IPS DF 4.7 (cell line): ENCODE data around the gene GALNT2.

Source experiments
- DNase-seq: peaks from one replicate; pipeline ENCODE4 v3.0.0-alpha.2; 2013; ENCODE audit warnings: low spot score; ENCODE audit errors: extremely low read depth

Gene GALNT2

DNA sequence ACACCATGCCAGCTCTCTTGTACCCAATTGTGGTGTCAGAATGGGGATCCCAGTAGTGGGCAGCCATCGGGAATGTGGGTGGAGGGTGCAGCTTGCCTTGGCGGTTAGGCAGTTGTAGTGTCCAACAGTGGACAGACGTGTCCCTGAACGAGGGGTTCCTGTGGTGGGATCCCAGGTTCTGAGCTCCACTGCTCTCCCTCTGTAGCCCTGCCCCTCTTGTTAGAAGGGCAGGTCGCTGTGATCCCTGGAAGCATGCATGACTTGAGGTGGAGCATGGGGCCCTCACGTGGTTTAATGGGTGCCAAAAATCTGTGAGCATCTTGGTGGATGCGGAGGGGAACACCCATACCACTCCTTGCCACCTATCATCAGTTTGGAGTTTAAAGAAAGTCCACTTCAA is 4.3 kb downstream of the GALNT2 start:
- DNase-seq = no peak

DNA sequence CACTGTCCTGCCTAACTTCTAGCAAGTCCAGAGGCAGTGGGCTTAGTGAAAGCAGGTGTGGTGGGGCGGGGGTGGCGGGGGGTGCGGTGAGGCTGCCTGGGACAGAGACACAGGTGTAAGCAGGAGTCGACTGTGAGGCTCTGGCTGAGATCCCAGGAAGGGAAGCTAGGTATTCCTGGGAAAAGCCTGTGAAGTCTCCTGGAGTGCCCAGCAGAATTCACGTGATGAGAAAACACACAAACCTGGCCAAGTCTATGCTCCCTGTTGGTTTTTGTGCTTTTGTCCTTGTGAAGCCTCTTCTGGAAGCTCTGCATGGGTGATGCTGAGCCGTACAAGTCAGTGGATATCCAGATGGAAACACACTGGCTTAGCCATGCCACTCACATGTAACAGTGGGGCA is 5.3 kb downstream of the GALNT2 start:
- no peak for DNase-seq

DNA sequence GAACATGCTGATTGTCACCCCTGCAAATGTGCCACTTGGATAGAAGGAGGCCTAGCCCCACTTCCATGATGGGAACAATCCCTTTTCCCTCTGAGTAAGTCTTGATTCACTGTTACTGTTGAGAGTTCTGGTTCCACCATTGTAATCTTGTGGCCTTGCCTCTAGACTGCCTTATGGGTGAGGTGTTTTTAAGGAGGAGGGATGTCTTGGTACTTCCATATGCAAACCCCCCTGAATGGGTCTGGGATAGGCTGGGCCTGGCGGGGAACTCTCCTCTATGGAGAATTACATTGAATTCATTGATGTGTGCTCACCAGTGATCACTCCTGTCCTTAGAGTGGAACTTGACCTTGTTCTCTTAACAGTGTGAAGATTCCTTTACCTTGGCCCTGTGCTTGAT is 5.8 kb downstream of the GALNT2 start:
- DNase-seq = no peak

DNA sequence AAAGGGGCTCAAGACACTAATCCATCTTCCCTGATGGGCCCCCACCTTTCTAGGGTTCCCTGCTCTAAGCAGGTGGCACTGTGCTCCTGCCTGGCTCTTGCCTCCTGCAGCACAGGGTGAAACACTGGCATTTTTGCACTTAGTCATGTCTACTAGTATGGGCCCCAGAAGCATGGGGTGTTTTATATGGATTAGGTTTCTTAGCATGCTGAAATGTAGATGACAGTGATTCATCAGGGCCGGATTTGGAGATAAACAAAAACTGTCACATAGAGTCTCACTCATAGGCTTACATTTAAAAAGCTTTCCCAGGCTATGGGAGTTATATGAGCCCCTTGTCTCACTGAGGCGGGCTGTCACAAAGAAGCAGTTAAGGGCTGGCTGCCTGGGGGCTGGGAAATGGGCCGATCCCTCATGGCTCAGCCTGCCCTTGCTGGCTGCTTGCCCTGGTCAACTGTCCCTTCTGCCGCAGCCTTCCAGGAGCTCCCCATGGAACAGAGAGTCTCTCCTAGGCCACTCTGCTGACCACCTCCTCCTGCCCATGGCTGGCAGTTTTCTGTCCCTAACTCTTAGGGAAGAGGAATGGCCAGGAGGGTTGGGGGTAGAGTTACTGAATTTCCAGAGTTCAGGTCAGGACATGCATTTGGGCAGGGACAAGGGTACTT is 6.5 kb downstream of the GALNT2 start:
- DNase-seq = no peak

DNA sequence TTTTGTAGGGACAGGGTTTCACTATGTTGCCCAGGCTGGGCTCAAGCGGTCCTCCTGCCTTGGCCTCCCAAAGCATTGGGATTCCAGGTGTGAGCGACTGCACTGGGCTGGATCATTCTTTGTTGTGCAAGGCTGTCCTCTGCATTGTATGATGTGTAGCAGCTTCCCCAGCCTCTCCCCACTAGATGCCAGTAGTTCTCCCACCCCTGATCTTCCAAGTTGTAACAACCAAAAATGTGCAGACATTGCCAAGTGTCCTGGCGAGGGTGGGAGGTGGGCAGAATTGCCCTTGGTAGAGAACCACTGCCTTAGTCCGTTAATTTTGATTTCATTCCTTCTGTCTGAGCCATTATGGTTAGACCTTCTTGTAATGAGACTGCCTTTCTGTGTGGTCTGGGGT is 7.2 kb downstream of the GALNT2 start:
- no peak for DNase-seq

DNA sequence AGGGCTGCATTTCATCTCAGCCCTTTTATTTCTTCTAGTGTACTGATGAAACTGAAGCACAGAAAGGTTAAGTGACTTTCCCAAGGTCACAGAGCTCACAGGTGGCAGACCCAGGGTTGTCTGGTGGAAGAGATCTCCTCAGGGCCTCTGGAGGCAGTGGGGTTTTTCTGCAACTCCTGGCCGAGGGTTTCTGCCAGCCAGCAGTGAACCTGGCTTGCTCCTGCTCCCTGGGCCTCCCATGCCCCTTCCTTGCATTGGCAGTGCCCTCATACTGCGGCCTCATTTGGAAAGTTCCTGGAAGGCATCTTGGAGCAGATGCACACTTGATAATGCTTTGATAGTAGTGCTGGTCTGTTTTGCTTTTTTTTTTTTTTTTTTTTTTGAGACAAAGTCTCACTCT is 7.7 kb downstream of the GALNT2 start:
- DNase-seq = no peak

DNA sequence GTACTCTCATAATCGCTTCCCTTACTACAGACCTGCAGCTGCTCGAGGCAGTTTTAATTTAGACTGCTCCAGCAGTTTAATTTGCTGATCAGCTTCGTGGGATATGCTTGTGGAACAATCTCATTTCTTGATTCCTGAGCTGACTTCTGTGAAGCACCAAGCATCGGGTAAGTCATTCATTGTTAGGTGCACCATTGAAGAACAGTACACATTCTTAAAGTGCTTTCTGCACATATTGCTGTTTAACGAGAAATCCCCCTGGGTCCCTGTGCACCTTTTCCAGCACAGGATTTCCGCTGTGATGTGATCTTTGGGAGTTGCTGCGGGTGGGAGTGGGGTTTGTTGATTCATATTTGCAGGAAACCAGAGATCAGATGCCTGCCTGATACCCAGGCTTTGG is 9.1 kb downstream of the GALNT2 start:
- no peak for DNase-seq

DNA sequence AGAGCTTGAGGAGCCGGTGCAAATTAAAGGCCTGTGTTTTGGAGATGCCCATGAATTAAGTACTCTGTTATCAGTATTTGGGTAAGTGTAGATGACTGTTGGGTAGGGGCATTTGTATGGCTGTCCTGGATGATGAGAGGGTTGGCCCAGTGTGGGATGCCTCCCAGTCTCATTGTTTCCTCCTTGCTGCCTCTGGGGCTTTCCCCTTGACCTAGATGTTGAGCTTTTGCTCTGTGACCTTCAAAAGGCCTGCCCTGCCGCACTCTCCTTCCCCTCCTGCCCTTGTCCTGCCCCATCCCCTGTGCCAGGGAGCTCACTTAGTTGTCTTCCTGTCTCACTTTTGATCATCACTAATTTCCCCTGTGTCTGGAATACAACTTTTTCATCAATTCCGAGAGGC is 10.0 kb downstream of the GALNT2 start:
- DNase-seq = no peak

DNA sequence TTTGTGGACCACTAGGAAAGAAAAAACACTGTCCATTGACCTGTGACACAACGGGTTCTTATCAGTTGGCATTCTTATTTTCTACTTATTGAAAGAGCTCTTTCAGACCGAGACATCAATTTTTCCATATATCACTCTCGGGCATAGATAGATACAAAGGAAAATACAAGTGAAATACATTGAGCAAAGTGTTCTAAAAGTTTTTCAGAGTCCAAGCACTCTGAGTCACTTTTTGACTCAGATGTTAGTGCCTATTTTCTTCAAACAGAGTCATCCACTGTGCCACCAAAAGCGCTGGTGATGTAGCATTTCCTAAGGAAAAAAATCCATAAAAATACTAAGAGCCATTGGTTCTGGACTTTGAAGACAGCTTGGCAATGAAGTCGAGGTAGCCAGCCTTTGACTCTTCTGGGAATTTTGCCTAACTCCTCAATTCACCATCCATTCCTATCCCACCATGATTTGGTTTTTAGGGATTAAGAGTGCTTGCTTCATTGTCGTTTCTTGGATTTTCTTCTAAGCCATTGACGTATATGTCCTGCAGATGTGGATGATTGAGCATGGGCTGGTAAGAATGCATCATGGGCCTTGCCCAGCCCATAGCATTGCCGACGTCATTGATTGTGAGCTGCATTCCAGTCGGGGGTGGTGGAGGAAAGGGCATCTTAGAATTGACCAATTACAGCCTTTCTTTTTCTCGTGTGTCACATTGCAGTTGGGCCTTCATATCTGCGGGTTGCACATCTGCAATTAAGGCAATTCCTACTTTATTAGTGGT is 10.6 kb downstream of the GALNT2 start:
- DNase-seq = no peak

DNA sequence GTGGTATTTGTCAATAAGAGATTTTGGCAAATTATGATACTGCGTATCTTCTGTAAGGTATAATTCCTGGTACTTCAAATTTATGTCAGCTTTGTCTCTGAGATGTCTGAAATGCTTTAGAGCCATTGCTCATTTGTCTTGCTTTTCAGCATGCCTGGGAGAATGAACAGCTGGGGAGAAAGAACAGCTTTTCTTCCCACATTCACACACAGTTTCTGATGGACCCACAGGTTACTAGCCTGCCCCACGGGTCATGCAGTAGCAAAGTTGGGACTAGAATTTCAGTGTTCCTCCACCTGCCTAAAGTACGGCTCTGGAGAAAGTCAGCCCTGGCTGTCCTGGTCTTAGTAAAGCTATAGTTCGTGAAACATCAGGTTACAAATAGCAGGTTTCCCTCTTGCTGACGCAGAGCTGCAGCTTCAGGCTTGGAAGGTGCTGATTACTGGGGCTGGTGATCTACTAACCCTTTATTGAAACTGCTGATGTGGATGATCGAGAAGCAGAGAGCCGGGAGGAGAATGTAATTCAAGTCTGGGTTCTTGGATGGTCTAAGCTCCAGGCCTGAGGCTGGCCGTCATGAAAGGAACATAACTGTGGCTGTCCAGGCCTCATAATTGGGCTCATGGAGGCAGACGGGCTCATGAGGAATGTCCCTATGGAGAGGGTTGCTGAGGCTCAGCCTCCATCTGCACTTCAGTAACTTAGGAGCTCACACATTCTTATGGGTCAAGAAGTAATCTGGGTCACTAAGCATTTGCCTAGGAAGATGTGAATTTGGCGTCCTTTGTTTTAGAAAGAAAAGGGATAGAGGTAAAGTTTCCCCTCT is 12.4 kb downstream of the GALNT2 start:
- DNase-seq = no peak

DNA sequence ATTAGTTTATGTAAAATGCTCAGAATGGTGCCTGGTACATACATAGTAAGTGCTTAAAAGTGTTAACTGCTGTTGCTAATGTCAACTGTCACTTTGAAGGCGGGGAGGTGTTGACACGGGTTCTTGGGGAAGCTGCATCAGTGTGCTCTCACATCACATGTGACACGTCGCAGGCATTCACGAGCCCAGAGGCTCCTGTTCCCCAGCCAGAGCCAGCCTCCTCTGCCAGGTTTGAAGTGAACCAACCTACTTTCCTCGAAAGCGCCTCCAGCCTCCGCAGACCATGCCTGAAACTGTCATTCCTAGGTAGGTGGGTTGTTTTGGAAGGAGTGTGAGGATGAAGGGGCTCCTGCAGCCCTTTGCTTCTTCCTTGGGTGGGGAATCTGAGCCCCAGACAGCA is 13.8 kb downstream of the GALNT2 start:
- no peak for DNase-seq

DNA sequence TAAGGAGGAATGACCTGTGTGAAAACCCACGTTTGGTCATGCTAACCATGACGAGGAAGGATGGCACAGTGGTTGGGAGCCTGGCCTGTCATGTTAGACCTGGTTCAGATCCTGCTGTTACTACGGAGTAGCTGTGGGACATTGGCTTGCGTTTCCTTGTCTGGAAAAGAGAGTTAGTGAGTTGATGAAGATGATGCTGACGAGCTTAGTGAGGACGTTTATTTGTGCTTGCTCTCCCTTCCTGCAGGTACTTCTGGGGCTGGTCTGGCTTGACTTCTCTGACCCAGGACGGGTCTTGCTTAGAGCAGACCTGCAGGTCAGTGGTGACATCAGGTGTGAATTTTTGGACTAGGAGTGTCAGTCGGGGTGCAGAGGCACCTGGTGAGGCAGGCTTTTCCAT is 14.7 kb downstream of the GALNT2 start:
- DNase-seq = no peak

DNA sequence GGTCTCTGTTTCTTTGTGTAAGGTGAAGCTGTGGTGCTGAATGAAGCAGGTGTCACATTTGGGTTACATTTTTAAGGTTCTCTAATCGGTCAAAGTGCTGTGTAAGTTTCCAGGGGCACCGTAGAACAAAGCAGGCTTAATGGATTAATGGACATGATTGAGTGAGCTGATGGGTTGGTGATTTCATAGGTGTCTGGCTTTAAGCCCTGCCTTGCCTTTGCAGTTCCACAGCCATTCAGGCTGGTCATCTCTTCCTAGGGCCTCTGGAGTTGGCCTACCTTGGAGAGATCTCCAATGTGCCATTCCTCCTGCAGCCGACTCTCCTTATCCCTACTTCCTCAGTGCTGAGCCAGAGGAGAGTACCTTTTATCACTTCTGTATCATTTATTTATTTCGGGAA is 15.2 kb downstream of the GALNT2 start:
- DNase-seq = no peak

DNA sequence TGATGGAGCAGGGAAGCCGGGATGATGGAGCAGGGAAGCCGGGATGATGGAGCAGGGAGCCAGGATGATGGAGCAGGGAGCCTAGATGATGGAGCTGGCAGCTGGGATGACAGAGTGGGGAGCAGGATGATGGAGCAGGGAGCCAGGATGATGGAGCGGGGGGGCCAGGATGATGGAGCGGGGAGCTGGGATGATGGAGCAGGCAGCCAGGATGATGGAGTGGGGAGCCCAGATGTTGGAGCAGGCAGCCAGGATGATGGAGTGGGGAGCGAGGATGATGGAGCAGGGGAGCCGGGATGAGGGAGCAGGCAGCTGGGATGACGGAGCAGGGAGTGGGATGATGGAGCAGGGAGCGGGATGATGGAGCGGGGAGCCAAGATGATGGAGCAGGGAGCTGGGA is 16.0 kb downstream of the GALNT2 start:
- no peak for DNase-seq

DNA sequence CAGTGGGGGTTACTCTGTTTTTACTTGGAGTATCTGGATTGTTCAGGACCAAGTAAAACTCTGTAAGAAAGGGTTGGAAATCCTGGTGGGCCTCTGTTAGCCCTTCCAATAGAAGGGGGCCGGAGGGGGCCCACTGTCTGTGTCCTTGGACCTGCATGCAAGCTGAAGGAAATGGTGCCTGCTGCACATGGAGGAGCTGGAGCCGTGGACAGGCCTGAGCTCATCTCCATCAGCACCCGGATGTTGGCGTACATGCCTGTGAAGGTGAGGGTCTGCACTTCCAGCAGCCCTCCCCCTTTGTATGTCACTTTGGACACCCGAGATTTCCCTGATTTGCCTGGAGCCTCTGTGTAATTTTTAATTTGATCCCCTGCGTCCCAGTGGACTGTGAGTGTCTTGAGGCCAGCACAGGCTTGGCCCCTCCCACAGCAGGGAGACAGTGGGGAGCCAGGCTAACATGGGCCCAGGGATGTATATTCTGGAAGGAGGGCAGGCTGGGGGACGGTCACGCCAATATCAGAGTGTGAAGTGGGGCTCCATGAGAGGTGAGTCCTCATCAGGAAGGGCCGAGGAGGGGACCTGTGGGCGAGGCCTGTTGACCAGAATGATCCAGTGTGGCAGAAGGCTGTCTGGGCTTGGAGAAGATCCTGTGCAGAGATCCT is 16.8 kb downstream of the GALNT2 start:
- no peak for DNase-seq

DNA sequence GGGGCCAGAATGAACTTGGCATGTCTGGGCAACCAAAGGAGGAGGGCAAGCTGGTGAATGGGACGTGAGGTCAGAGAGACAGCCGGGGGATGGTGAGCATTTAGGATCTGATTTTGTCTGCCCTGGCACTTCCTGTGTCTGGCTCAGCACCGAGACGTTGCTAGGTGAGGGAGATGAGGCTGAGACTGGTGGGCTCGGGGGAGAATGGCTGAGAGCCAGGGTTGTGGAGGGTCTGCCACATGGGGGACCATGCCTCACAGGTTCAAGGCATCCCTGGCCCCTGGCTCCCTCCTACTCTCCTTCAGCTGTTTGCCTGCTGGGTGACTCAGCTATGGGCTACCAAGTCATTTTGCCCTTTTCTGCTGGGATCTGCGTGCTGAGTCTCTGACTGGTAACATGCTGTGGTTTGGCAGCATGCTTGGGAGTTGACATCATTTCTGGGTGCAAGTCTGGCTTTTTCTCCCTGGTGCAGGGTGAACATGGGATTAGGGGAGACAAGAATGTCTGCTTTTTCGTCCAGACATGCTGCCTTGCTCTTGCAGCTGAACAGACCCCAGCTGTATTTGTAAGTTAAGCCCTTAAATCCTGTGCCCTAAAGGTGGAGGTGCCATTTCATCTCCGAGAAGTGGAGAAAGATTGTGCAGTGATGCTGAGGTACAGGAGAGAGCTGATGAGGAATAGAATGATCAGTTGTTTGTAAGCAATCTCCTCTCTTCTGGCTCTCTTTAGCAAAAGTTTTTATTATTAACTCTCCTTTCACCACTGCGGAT is 17.6 kb downstream of the GALNT2 start:
- DNase-seq = no peak

DNA sequence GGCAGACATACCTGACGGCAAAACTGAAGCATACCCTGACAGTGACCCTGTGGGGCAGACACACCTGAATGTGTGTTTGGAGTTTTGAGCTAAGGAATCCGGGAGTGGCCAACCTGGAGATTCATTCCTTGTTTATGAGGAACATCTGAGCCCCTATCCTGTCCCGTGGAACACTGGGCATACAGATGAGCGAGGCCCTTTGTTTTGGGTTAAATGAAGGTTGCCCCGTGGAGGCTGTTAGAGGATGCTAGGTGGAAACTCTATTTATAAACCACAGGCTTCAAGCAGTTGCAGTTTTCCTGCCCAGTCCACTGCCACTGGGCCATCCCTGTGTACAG is 18.1 kb downstream of the GALNT2 start:
- DNase-seq = no peak

DNA sequence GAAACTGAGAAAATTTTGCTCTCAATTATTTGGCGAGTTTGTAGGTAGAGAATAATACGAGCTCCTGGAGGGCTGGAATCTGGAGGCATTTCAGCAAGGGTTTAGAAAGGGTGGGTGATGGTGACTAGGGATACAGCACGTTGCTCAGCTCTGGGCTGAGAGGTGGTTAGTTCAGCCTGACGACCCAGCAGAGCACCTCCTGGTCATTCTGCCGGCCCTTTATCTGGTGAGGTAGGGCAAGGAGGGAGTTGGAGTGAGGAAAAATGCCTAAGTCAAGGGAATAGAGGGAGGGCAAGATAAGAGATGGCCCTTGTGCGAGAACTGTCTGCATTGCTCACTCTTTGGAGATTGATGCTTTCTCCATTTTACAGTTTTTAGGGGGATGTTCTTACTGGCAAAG is 19.1 kb downstream of the GALNT2 start:
- DNase-seq = no peak

DNA sequence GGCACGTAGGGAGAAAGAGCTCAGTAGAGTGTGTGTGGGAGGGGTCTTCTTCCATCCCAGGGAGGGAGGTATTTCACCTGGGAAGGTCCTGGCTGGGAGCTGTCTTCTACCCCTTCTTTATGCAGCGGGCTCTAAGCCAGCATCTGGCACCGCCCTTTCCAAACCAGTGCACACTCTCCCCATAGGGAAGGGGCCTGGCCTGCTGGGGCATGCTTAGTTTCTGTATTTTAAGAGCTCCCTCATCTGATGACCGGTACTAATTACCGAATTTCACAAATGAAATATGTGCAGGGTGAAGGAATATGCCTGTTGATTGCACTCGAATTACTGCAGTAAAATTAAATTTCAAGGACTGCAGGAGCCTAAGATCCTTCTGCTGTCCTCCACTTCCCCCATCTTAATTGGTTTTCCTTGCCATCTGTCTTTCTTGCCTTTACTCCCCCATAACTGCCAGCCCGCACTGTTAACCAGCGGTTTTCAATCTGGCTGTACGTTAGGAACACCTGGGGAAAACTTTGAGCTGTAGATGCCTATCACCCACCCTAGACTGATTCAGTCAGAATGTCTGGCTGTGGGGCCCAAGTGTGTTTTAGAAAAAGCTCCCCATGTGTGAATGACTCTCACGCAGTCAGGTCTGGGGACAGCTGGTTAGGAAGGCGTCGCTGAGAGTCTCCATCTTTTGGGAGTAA is 20.1 kb downstream of the GALNT2 start:
- DNase-seq = no peak

DNA sequence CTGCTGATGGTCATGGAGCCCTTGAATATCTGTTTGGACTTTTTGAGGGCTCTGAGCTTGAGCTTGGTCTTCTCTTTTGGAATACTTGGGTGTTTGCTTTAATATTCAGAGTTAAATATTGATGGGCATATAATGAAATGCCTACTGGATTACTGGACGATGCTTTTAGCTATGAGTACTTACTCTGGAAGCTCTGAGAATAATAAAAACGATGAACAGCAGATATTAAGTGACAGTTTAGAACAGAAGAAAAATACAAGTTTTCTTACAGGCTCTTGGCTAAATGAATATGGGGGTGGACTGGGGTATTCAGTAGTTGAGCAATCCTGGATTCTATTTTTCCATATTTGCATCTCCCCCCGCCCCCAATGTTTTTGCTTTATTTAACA is 20.7 kb downstream of the GALNT2 start:
- no peak for DNase-seq
